Measurements from ENCODE around the gene GHR.

- no peak for TF ChIP-seq EZH2 (IDR thresholded peaks at IDR 0.05; ENCODE audit: borderline replicate concordance, low read length)
- TF ChIP-seq CTCF (conservative IDR thresholded peaks at IDR 0.05 in 1 of 2, IDR thresholded peaks at IDR 0.05 in 1 of 2; ENCODE audit: extremely low read depth in 1 of 2, insufficient read depth in 1 of 2, low read depth in 1 of 2, low read length in 2 of 2): no peak
Measured at GRCh38 chr5:42498000-42498399, 74.8 kb downstream of the GHR start.

Data from mammary epithelial cell (primary cell).